ENCODE data around the gene CYBA. TPM values are rescaled to one million over a fixed set of nuclear protein-coding genes. Genes with fewer than 3 reads are reported as not detected.

Gene CYBA
- total and polyA plus RNA-seq, 2 of the 13 experiments (the other 11 are each of a cell fraction or from before 2014, with no cell fraction given) = 196 to 250 TPM

GRCh38 chr16:88662843-88663606, 12.2 kb upstream of the CYBA start, which contains the start of gene MVD (continued):
- peak; percentile 87 for TF ChIP-seq ZNF547 (CRISPR knock-in tag; IDR thresholded peaks at IDR 0.05)
- TF ChIP-seq REXO4 (CRISPR knock-in tag; IDR thresholded peaks at IDR 0.05; ENCODE audit: borderline replicate concordance) = 0 out of 2 replicates have a peak, but pooled peaks have one; percentile 23
- TF ChIP-seq TSC22D2 (CRISPR knock-in tag; IDR thresholded peaks at IDR 0.05; ENCODE audit: borderline replicate concordance) = peak; percentile 96; the same call in 1 of the 2 replicates
- no peak for TF ChIP-seq ZNF646 (CRISPR knock-in tag; IDR thresholded peaks at IDR 0.05)
- TF ChIP-seq ZNF160 (CRISPR knock-in tag; IDR thresholded peaks at IDR 0.05) = peak; percentile 93; the same call in 1 of the 2 replicates
- peak; percentile 60; the same call in 1 of the 2 replicates for TF ChIP-seq PPARG (CRISPR knock-in tag; conservative IDR thresholded peaks at IDR 0.05)
- TF ChIP-seq ARID5B (CRISPR knock-in tag; IDR thresholded peaks at IDR 0.05) = peak; percentile 63
- no peak; the same call in none of the 2 replicates for TF ChIP-seq ZBTB10 (CRISPR knock-in tag; IDR thresholded peaks at IDR 0.05; ENCODE audit: borderline replicate concordance)
- no peak for TF ChIP-seq RFX1 (IDR thresholded peaks at IDR 0.05)
- peak; percentile 86 for TF ChIP-seq NCOA1 (CRISPR knock-in tag; IDR thresholded peaks at IDR 0.05)
- TF ChIP-seq ZNF414 (CRISPR knock-in tag; IDR thresholded peaks at IDR 0.05) = peak; percentile 94
- TF ChIP-seq RBM22 (optimal IDR thresholded peaks at IDR 0.05; ENCODE audit: low read length) = no peak
- no peak for TF ChIP-seq NBN (conservative IDR thresholded peaks at IDR 0.05)
- no peak; the same call in 1 of the 2 replicates for TF ChIP-seq NCOA2 (CRISPR knock-in tag; IDR thresholded peaks at IDR 0.05)
- TF ChIP-seq ZNF737 (CRISPR knock-in tag; IDR thresholded peaks at IDR 0.05; ENCODE audit: borderline replicate concordance) = no peak
